Uterus (tissue), 2 donors: Measurements from ENCODE around the gene C11orf91.

ENCODE experiments used
- POLR2A ChIP-seq, 2 donors: fragments of 450-650 bp; IDR thresholded peaks; one replicate each; pipeline ENCODE4 v1.6.1; 2016; ENCODE audit warnings: antibody characterized with exemption in 2 of 2, mild to moderate bottlenecking in 1 of 2, moderate library complexity in 1 of 2
- TF ChIP-seq, protein P1 (sequence below), 4 experiments: fragments of 200-600 bp in 2 of 4; fragments of 450-650 bp in 2 of 4; sonication (generic) in 2 of 4; IDR thresholded peaks; one replicate each; pipeline ENCODE4 v1.5.1; 2016 to 2019; ENCODE audit warnings: antibody characterized with exemption in 4 of 4, mild to moderate bottlenecking in 2 of 4, moderate library complexity in 1 of 4

DNA sequence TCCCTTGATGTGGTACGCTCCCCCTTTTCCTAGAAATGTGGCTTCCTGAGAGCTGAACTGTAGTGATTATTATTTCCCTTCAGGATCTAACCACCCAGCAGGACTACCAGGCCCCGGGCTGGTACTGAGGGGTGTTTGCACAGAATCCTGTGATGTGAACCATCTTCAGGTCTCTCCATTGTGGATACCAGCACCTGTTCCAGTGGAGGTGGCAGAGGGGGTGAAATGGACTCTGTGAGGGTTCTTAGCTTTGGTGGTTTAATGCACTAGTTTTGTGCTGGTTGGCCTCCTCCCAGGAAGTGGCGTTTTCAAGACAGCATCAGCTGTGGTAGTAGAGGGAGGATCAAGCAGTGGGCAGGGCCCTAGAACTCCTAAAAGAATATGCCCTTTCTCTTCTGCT lies 18.6 kb downstream of the C11orf91 start:
- TF ChIP-seq, protein P1, sequence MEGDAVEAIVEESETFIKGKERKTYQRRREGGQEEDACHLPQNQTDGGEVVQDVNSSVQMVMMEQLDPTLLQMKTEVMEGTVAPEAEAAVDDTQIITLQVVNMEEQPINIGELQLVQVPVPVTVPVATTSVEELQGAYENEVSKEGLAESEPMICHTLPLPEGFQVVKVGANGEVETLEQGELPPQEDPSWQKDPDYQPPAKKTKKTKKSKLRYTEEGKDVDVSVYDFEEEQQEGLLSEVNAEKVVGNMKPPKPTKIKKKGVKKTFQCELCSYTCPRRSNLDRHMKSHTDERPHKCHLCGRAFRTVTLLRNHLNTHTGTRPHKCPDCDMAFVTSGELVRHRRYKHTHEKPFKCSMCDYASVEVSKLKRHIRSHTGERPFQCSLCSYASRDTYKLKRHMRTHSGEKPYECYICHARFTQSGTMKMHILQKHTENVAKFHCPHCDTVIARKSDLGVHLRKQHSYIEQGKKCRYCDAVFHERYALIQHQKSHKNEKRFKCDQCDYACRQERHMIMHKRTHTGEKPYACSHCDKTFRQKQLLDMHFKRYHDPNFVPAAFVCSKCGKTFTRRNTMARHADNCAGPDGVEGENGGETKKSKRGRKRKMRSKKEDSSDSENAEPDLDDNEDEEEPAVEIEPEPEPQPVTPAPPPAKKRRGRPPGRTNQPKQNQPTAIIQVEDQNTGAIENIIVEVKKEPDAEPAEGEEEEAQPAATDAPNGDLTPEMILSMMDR (IDR thresholded peaks at IDR 0.05), result no peak
- no peak for TF ChIP-seq POLR2A (IDR thresholded peaks at IDR 0.05)
